ENCODE results near the gene PRR19.

PRR19 gene

GRCh38 chr19:42292042-42292960 lies 9.6 kb upstream of the PRR19 start:
- DNase-seq (ENCODE audit: low read depth, low spot score): no peak
- no peak overlapping the region for H3K4me3 ChIP-seq (ENCODE audit: low read length)

- DNase-seq (ENCODE audit: low read depth, low spot score): no peak
Observed at GRCh38 chr19:42292963-42293362, 9.0 kb upstream of the PRR19 start.

GRCh38 chr19:42293540-42293939 lies 8.4 kb upstream of the PRR19 start:
- no peak for DNase-seq (ENCODE audit: low read depth, low spot score)
- H3K4me3 ChIP-seq (ENCODE audit: low read length): no peak overlapping the region

More at GRCh38 chr19:42292963-42293362, 9.0 kb upstream of the PRR19 start:
- no peak overlapping the region for H3K4me3 ChIP-seq (ENCODE audit: low read length)

DNA sequence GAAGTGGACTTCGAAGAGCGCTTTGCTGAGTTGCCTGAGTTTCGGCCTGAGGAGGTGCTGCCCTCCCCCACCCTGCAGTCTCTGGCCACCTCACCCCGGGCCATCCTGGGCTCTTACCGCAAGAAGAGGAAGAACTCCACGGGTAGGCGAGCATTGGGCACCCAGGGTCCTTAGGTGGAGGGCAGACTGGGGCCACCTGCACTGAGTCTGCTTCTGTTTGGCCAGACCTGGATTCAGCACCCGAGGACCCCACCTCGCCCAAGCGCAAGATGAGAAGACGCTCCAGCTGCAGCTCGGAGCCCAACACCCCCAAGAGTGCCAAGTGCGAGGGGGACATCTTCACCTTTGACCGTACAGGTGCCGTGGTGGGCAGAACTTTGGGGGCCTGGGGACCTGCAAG lies 8.0 kb upstream of the PRR19 start:
- no peak overlapping the region for H3K4me3 ChIP-seq (ENCODE audit: low read length)
- no peak for DNase-seq (ENCODE audit: low read depth, low spot score)

- no peak overlapping the region for H3K4me3 ChIP-seq (ENCODE audit: low read length)
- DNase-seq (ENCODE audit: low read depth, low spot score): no peak
Observed at GRCh38 chr19:42294471-42295137, 7.3 kb upstream of the PRR19 start.

- no peak for DNase-seq (ENCODE audit: low read depth, low spot score)
- no peak overlapping the region for H3K4me3 ChIP-seq (ENCODE audit: low read length)
Observed at GRCh38 chr19:42295342-42295741, 6.6 kb upstream of the PRR19 start.

- no peak overlapping the region for H3K4me3 ChIP-seq (ENCODE audit: low read length)
- no peak for DNase-seq (ENCODE audit: low read depth, low spot score)
Observed at GRCh38 chr19:42295831-42296525, 6.0 kb upstream of the PRR19 start.

DNA sequence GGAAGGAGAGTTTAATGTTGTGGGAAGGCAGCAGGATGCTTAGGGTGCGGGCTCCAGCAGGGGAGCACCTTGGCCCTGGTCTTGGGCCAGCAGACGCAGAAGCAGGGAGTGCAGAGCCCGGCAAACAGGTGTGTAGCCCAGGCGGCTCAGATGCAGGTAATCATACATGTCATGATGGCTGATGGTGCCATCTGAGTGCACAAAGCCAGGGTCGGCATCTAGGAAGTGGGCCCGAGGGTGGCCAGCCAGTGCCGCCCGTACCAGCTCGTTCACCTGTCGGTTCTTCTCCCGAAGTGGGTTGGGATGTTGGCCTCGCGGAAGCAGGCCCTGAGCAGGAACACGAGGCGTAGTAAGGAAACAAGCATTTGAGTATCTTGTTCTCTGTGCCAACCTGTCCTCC lies 4.9 kb upstream of the PRR19 start:
- no peak for DNase-seq (ENCODE audit: low read depth, low spot score)

DNA sequence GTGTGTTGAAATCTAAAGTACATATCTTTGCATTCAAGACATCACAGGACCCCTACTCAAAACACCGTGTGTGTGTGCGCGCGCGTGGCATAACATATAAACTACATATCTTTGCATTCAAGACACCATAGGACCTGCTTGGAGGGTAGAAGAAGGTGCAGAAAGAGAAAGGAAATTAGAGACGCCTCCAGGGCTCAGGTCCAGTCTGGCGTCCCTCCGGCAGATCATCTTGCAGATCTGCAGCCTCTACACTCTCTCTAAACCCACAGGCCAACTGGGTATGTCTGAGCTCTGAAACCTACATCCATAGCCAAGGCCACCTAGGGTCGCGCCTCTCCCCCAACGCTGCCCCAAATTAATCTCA lies 1.2 kb downstream of the PRR19 start:
- peak overlapping the region; percentile 88 for H3K4me3 ChIP-seq (ENCODE audit: low read length)
- DNase-seq (ENCODE audit: low read depth, low spot score): no peak

More for the DNA sequence above, 4.9 kb upstream of the PRR19 start:
- no peak overlapping the region for H3K4me3 ChIP-seq (ENCODE audit: low read length)

GRCh38 chr19:42303876-42304275 lies 1.9 kb downstream of the PRR19 start:
- no peak for DNase-seq (ENCODE audit: low read depth, low spot score)
- H3K4me3 ChIP-seq (ENCODE audit: low read length): no peak overlapping the region

DNA sequence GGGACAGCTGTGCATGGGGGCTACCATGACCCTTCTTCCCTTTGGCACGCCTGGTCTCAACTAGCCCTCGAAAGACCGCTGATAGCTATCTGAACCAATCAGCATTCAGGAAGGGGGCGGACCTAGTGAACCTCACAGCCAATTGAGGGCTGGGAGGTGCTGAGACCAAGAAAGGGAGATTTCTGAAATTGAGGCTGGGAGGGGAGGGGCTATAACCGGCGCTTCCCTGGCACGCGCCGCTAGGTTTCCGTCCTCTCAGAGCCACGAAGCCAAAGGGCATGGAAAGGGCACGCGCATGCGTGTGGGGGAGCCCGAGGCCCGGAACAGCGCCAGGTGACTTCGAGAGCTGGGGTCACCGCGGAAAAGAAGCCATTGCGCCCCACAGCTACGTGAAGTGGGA lies 4.7 kb downstream of the PRR19 start:
- no peak overlapping the region for H3K4me3 ChIP-seq (ENCODE audit: low read length)
- DNase-seq (ENCODE audit: low read depth, low spot score): no peak

DNA sequence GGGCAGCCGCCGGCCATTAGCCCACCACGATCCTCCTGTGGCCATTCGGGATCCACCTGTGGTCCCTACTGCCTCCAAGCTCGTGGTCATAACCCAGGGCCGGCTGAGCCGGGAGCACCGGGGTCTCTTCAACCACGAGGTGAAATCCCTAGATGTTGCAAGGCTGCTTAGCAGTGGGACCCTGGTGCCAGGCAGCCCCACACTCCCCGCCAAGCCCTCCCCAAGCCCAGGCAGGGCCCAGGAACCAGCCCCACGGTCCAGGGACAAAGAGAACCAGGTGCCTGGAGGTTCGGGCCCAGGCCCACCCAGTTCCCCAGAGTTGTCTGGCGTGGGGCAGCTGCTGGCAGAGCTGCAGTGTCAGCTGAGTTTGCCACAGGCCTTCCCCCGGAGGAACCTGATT lies 7.8 kb downstream of the PRR19 start:
- no peak overlapping the region for H3K4me3 ChIP-seq (ENCODE audit: low read length)
- DNase-seq (ENCODE audit: low read depth, low spot score): no peak

GRCh38 chr19:42311657-42312056 lies 9.7 kb downstream of the PRR19 start:
- no peak overlapping the region for H3K4me3 ChIP-seq (ENCODE audit: low read length)
- DNase-seq (ENCODE audit: low read depth, low spot score): no peak

DNA sequence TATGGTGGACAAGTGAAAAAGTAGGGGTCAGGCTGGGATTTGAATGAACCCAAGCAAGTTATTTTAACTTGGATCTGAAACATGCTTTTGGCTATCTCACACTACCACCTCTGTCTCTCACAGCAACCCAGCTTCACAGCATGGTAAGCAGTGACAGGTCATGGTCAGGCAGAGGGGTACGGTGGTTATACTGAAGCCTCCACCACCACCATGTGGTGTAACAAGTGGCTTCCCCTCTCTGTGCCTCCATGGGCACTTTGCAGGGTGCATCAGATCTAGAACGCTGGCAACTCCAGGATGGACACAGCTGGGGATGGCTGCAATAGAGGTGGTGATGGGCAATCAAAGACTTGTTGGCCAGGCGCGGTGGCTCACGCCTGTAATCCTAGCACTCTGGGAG lies 10.4 kb downstream of the PRR19 start:
- H3K4me3 ChIP-seq (ENCODE audit: low read length): no peak overlapping the region

DNA sequence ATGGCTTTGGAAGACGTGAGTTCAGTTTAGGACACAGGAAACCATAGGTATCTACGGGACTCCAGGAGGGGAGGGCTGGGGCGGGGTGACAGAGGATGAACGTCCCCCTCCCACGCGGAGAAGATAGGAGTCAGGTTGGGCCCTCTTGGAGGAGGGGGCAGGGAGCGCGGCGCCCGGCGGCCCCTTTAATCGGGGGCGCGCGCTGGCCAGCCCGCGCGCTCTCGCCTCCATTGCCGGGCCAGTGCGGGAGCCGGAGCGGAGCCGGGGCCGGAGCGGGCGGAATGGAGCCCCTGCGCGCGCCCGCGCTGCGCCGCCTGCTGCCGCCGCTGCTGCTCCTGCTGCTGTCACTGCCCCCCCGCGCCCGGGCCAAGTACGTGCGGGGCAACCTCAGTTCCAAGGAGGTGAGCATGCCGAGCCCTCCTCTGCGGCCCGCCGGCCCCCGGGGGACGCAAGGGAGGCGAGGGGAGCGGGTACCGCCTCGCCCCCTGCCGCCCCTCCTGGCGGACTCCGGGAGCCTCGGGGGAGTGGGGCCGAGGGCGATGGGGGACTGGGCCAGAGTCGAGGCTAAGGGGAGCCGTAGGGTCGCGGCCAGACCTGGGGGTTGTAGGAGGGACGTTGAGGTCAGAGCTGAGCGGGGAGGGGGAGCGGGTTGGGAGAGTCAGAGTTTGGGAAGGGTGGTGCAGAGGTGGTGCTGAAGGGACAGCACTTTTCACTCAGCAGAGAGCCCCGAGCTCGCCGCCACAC lies 11.3 kb downstream of the PRR19 start, which contains the start of gene TMEM145:
Gene TMEM145 (plus strand): TSS at position 214 of the 744 bp plus-strand sequence. CDS start 68 bp downstream, at position 282.
- DNase-seq (ENCODE audit: low read depth, low spot score): no peak
- peak within 1 kb of the TSS; percentile 51 for H3K4me3 ChIP-seq (ENCODE audit: low read length)

More for the DNA sequence above, 10.4 kb downstream of the PRR19 start:
- DNase-seq (ENCODE audit: low read depth, low spot score): no peak

- DNase-seq (ENCODE audit: low read depth, low spot score): no peak
- peak overlapping the region; percentile 51; the same call in 1 of the 2 replicates for H3K4me3 ChIP-seq (ENCODE audit: low read length)
Observed at GRCh38 chr19:42313840-42314755, 12.2 kb downstream of the PRR19 start.

- H3K4me3 ChIP-seq (ENCODE audit: low read length): no peak overlapping the region
- no peak for DNase-seq (ENCODE audit: low read depth, low spot score)
Observed at GRCh38 chr19:42315024-42315423, 13.1 kb downstream of the PRR19 start.
